Measurements from ENCODE around the gene KCNF1.

KCNF1 gene

DNA sequence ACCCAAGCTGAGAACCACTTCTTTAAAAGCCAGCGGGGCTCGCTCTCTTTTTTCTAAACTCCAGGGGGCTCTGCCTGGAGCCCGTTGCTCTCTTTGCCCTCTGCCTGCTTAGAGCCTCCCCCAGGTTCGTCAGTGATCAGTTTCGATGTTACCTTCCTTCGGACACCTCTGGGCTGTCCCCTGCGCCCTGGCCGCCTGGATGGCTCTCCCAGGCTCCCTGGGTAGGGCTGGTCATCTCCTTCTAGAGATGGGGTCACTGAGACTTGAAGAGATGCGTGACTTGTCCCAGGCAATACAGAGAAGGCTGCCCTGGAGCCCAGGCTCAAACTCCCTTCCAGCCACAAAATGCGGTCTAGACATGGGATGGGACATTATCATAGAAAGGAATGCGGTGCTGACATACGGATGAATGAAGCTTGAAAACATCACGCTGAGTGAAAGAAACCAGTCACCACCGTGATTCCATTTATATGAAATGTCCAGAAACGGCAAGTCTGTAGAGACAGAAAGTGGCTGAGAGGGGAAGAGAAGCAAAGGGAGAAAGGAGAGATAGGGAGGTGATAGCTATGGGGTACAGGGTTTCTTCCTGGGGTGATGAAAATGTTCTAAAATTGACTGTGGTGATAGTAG lies 14.6 kb downstream of the KCNF1 start:
- TF ChIP-seq, protein P1, sequence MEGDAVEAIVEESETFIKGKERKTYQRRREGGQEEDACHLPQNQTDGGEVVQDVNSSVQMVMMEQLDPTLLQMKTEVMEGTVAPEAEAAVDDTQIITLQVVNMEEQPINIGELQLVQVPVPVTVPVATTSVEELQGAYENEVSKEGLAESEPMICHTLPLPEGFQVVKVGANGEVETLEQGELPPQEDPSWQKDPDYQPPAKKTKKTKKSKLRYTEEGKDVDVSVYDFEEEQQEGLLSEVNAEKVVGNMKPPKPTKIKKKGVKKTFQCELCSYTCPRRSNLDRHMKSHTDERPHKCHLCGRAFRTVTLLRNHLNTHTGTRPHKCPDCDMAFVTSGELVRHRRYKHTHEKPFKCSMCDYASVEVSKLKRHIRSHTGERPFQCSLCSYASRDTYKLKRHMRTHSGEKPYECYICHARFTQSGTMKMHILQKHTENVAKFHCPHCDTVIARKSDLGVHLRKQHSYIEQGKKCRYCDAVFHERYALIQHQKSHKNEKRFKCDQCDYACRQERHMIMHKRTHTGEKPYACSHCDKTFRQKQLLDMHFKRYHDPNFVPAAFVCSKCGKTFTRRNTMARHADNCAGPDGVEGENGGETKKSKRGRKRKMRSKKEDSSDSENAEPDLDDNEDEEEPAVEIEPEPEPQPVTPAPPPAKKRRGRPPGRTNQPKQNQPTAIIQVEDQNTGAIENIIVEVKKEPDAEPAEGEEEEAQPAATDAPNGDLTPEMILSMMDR (IDR thresholded peaks at IDR 0.05; ENCODE audit: low read depth, low read length) = no peak
- no peak overlapping the region for H3K4me3 ChIP-seq (ENCODE audit: low read depth, low read length)

DNA sequence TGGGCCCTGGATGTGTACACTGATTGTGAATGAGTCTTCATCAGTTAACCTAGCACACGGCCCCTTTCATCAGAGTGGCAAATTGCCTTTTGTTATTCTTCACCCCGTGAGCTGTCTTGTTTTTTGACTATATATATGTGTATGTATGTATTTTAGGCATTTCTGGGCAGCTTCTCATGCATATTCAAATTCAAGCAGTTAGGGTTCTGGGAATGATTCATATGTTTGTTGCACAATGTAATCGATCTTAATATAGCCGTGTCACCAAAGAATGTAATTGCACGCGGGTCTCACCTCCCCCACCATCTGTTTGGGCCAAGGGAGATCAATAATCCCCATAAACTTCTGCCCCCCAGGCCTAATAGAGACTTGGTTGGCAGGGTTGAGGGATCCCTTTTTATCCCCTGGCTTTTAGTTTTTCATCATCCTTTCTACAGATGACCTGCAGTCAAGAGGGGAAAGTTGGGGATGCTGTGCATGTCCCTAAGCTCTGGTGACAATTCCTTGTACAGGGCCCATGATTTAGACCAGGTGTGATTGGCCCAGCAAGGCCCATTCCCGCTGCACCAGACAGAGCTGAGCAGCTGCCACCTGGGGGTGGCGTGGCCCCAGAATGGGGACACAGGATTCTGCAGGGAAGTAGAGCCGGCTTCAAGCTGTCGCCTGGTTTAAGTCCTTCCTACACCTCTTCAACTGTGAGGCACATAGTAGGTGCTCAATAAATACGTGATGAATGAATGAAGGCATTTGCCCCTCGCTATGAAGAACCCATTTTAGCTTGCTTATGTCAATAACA lies 19.2 kb downstream of the KCNF1 start:
- TF ChIP-seq, protein P1 (IDR thresholded peaks at IDR 0.05; ENCODE audit: low read depth, low read length) = no peak
- no peak overlapping the region for H3K4me3 ChIP-seq (ENCODE audit: low read depth, low read length)

DNA sequence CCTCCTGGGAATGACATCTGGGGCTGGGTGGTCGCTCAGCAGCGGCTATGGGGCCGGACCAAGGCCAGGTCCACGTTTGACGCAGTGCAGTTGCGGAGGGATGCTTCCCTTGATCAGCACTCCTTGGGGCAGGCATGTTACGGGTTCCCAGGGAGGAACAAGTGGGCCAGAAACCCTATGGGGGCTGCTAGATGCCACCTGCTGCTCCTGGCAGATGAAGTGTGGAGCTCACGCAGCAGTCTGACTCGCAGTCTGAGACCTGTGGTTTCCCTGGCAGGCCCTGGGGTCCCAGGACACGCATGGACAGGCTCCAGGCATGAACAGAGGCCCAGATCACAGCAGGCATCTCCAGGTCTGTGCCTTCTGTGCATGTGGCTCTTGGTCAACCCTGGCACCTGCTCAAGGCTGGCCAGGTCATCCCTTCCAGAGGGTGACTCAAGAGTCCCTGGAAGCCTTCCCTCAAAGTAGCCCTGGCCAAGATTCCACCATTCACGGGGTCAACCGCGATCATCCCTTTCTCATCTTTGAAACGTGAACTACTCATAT lies 20.0 kb downstream of the KCNF1 start:
- H3K4me3 ChIP-seq (ENCODE audit: low read depth, low read length) = no peak overlapping the region
- TF ChIP-seq, protein P1 (IDR thresholded peaks at IDR 0.05; ENCODE audit: low read depth, low read length) = no peak

DNA sequence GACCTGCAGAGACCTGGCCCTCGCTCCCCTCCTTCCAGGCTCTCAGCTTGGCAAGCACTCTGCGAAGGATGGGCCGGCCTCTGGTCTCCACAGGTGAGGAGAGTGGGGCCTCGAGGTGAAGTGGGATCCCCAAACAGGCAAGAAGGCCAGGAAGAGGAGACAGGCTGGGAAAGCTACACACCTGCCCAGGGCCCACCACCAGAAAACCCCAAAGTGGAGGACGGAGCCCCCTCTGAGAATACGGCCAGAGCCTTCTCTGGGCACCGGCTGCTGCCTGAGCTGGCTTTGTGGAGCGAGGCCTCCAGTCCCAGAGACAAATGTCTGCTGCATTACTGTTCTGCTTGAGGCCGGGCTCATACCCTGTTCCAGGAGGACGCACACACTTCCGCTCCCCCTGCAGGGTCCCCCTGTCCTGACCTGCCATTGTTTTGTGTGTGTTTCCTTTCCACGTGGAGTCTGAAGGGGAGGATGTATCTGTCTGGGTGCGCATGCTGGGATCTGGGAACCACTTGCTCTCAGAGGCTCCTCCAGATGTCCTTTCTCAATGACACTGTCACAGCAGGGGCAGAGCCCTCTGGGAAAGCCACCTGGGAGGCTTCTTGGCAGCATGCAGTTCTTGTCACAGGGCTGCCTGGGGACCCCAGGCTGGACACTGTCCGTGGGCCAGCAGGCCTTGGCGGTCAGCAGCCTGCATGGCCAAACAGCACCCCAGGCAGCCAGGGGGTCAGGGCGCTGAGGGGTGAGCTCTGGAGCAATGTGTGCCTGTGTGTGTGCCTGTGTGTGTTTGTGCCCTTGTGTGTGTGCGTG lies 20.8 kb downstream of the KCNF1 start:
- TF ChIP-seq, protein P1 (IDR thresholded peaks at IDR 0.05; ENCODE audit: low read depth, low read length) = no peak
- H3K4me3 ChIP-seq (ENCODE audit: low read depth, low read length) = no peak overlapping the region

DNA sequence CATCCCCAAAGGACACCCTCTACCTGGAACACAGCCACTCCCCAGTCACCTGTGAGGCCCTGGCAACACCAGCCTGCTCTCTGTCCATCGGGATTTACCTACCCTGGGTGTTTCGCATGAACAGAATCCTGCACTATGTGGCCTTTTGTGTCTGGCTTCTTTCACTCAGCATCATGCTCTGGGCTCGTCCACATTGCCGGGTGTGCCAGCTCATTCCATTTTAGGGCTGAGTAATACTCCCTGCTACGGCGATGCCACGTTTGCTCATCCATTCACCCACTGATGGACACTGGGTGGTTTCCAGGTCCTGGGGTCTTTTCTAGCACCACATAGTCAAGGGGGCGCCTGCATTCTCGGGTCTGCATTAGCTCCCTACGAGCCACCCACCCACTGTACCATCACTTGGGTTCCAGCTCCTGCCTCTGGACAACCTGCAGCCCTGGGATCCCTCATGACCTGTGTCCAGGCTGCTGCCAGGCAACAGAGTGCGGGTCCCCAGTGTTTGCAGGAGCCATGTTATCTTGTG lies 22.0 kb downstream of the KCNF1 start:
- TF ChIP-seq, protein P1 (IDR thresholded peaks at IDR 0.05; ENCODE audit: low read depth, low read length) = no peak

DNA sequence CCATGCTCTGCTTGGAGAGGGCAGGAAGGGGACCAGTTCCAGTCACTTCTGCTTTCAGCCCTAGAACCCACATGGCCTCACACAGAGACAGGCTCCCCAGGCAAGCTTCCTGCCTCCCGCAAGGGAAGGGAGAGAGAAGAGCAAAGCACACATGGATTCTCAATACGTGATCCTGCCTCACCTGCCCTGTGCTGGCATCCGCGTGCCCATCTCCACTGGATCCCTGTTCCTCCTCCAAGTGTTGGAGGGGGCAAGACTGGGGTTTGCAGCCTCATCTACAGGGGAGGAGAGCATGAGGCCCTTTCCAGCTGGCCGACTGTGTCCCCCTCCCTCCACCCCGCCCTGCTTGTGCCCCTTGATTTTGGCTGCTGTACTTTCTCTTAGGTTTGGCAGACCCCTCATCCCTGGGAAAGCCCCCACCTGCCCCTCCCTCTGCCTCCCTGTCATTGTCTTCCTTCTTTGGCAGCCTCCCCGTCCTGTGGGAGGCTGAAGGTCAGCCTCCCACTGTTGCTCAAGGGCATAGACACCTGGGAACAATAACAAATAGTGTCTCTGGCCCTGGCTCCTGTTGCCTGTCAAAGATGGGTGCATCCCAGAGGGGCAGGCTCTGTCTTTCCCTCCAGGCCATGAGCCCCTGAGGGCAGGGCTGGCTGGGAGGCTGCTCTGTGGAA lies 22.7 kb downstream of the KCNF1 start:
- TF ChIP-seq, protein P1 (IDR thresholded peaks at IDR 0.05; ENCODE audit: low read depth, low read length) = no peak
- no peak overlapping the region for H3K4me3 ChIP-seq (ENCODE audit: low read depth, low read length)

More for the DNA sequence above, 22.0 kb downstream of the KCNF1 start:
- H3K4me3 ChIP-seq (ENCODE audit: low read depth, low read length) = no peak overlapping the region
